BJ (cell line): ENCODE data around the gene MICA. TPM values are rescaled to one million over a fixed set of nuclear protein-coding genes. Genes with fewer than 3 reads are reported as not detected.
A peak's percentile ranks its signal among the peaks of the same experiment; 100 is the strongest.
"Not testable (repeated sequence)": the region's sequence is repeated elsewhere in the genome, so short reads cannot be mapped to it uniquely, and the experiment has no call there.

Experiments
- CTCF ChIA-PET: fragments of 350-600 bp; formaldehyde crosslinking; extraction: SDS; loops from one replicate; lab custom pipeline; 2021; ENCODE audit warnings: antibody characterized with exemption, inconsistent platforms; lab: Yijun Ruan, JAX
- POLR2A ChIA-PET: fragments of 300-600 bp; sonication (Branson Sonifier 250); formaldehyde crosslinking; extraction: SDS; loops from one replicate; lab custom pipeline; 2021; ENCODE audit warnings: antibody characterized with exemption; lab: Charles Lee
- DNase-seq: peaks from one replicate; pipeline ENCODE4 v3.0.0-alpha.2; 2011; ENCODE audit warnings: low read depth
- H3K27me3 ChIP-seq: 2 replicates; pipeline ENCODE4 v1.6.0; 2011; ENCODE audit warnings: low read length; ENCODE audit not compliant: control insufficient read depth, insufficient read depth
- H3K36me3 ChIP-seq: 2 replicates; pipeline ENCODE4 v1.5.1; 2011; ENCODE audit warnings: low read length; ENCODE audit not compliant: control insufficient read depth, insufficient read depth
- H3K4me3 ChIP-seq: 2 replicates; pipeline ENCODE4 v1.5.1; 2011; ENCODE audit warnings: low read depth, mild to moderate bottlenecking, control low read depth, low read length
- polyA plus RNA-seq: library from polyadenylated mRNA; depleted of rRNA; stranded (reverse); fragments of >200 nt; gene quantifications from 2 replicates; pipeline ENCODE4 v1.2.3, GENCODE V29; 2011
- TF ChIP-seq, protein P1 (sequence below): IDR thresholded peaks from 2 replicates; pipeline ENCODE4 v1.5.1; 2011; ENCODE audit warnings: low read depth, mild to moderate bottlenecking, control low read depth, inconsistent platforms, low read length, moderate library complexity; ENCODE audit not compliant: insufficient read depth

Gene MICA
- polyA plus RNA-seq, 1 experiment, result 96.1 TPM

DNA sequence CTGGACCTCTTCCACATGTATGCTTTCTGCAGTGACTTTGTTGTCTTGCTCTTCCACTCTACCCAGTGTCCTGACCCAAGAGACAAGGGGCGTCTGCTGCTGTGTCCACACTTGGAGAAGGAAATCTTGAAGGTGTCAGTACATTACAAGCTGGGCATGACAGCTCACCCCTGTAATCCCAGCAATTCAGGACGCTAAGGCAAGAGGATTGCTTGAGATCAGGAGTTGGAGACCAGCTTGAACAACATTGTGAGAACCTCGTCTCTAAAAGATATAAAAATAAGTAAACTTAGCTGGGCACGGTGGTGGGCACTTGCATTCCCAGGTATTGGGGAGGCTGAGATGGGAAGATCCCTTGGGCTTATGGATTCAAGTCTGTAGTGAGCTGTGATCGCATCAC lies 40.6 kb upstream of the MICA start:
- CTCF ChIA-PET, result interaction anchor here (1.2 to 9.0 kb wide), 2 partner anchors 166 to 224 kb away, joined by 3 to 201 read pairs; partner anchors contain the start of gene PSORS1C2
- TF ChIP-seq, protein P1, sequence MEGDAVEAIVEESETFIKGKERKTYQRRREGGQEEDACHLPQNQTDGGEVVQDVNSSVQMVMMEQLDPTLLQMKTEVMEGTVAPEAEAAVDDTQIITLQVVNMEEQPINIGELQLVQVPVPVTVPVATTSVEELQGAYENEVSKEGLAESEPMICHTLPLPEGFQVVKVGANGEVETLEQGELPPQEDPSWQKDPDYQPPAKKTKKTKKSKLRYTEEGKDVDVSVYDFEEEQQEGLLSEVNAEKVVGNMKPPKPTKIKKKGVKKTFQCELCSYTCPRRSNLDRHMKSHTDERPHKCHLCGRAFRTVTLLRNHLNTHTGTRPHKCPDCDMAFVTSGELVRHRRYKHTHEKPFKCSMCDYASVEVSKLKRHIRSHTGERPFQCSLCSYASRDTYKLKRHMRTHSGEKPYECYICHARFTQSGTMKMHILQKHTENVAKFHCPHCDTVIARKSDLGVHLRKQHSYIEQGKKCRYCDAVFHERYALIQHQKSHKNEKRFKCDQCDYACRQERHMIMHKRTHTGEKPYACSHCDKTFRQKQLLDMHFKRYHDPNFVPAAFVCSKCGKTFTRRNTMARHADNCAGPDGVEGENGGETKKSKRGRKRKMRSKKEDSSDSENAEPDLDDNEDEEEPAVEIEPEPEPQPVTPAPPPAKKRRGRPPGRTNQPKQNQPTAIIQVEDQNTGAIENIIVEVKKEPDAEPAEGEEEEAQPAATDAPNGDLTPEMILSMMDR, result no peak
- Histone ChIP-seq H3K27me3 (peaks cover 20% of the 10 kb centered on the region), H3K36me3 (no peaks in the 10 kb centered on the region), H3K4me3 (no peak overlapping the region)
- DNase-seq, result no peak
- POLR2A ChIA-PET, result no interaction called here

DNA sequence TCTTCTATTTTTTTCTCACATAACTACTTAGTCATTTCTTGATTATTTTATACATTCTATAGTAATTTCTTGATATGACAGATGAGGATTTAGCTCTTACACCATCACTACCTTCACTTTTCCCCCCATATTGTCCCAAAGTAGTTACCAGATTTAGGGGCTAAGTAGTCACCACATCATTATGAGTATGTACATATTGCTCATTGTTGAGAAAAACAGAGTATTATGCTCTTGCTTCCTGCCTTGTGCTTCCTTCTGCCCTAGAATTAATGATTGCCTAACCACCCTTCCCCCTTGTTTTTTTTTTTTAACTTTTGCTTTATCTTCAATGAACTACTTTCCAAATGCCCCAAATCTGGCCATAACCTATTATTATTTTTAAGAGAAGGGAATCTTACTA lies 39.6 kb upstream of the MICA start:
- Histone ChIP-seq H3K4me3 (no peak overlapping the region), H3K27me3 (peaks cover 22% of the 10 kb centered on the region), H3K36me3 (no peaks in the 10 kb centered on the region)
- CTCF ChIA-PET, result interaction anchor here (9.0 kb wide), 1 partner anchor 167 kb away, joined by 201 read pairs; no protein-coding TSS in a partner anchor
- DNase-seq, result no peak
- POLR2A ChIA-PET, result no interaction called here
- TF ChIP-seq, protein P1, result no peak

GRCh38 chr6:31365864-31366263 lies 37.5 kb upstream of the MICA start:
- TF ChIP-seq, protein P1, result no peak
- ChIA-PET POLR2A (no interaction called here), CTCF (interaction anchor here (0.6 to 9.0 kb wide), 16 partner anchors 12 to 277 kb away, joined by 3 to 201 read pairs (median 5); partner anchors contain the start of gene PSORS1C2)
- no peaks in the 10 kb centered on the region for H3K36me3 ChIP-seq
- DNase-seq, result no peak
- H3K4me3 ChIP-seq, result no peak overlapping the region
- H3K27me3 ChIP-seq, result peaks cover 17% of the 10 kb centered on the region

GRCh38 chr6:31366693-31367470 lies 36.5 kb upstream of the MICA start:
- H3K36me3 ChIP-seq, result no peaks in the 10 kb centered on the region
- ChIA-PET POLR2A (interaction anchor here (0.7 kb wide), 1 partner anchor 32 kb away, joined by 3 read pairs; no protein-coding TSS in a partner anchor), CTCF (interaction anchor here (0.6 to 9.0 kb wide), 43 partner anchors 9 to 241 kb away, joined by 3 to 201 read pairs (median 4); partner anchors contain the start of gene PSORS1C2)
- peaks cover 17% of the 10 kb centered on the region for H3K27me3 ChIP-seq
- peak overlapping the region; percentile 17; the same call in 1 of the 2 replicates for H3K4me3 ChIP-seq
- TF ChIP-seq, protein P1, result peak; percentile 96
- peak; percentile 35 for DNase-seq

DNA sequence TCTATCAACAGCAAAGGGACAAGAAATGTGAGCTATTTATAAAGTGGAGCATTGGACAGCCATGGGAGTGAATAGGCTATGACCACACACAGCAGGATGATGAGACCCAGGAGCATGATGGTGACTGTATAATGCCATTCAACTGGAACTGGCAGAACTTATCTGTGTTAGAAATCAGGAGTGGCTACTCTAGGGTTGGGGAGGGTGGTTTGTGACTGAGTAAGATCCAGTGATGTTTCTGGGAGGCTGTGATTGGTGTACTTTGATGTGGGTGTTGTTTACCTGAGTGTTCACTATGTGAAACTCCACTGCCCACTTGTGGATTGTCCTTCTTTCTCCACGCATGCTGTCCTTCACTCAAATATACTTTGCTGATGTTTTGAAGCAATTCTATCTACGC lies 34.9 kb upstream of the MICA start:
- H3K36me3 ChIP-seq, result no peaks in the 10 kb centered on the region
- H3K4me3 ChIP-seq, result no peak overlapping the region
- TF ChIP-seq, protein P1, result no peak
- H3K27me3 ChIP-seq, result peaks cover 13% of the 10 kb centered on the region
- ChIA-PET POLR2A (no interaction called here), CTCF (interaction anchor here (0.9 to 9.0 kb wide), 4 partner anchors 8 to 238 kb away, joined by 4 to 201 read pairs (median 18); no protein-coding TSS in a partner anchor)
- no peak for DNase-seq

DNA sequence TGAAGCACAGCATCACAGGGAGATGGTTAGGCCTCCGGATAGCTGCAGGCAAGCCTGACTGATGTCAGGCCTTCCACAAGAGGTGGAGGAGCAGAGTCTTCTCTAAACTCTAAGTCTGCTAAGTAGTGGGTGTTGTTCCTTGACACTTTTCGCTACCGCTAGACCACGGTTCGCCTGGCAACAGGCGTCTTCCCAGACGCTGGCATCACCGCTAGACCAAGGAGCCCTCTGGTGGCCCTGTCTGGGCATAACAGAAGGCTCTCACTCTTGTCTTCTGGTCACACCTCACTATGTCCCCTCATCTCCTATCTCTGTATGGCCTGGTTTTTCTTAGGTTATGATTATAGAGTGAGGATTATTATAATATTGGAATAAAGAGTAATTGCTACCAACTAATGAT lies 29.3 kb upstream of the MICA start:
- H3K36me3 ChIP-seq, DNase-seq, H3K4me3 ChIP-seq, H3K27me3 ChIP-seq, POLR2A ChIA-PET: not testable (repeated sequence)
- CTCF ChIA-PET, result interaction anchor here (2.6 kb wide), 1 partner anchor 178 kb away, joined by 8 read pairs; no protein-coding TSS in a partner anchor
